Parathyroid adenoma (tissue), 2 donors: ENCODE measurements around the gene RGS5.
"Not testable (repeated sequence)": the region's sequence is repeated elsewhere in the genome, so short reads cannot be mapped to it uniquely, and the experiment has no call there.

Source experiments
- H2AFZ ChIP-seq: fragments of 300-600 bp; sonication (generic); one replicate; pipeline ENCODE4 v1.7.0; 2017; ENCODE audit warnings: antibody characterized with exemption, mild to moderate bottlenecking
- H3K27ac ChIP-seq: fragments of 300-600 bp; sonication (generic); one replicate; pipeline ENCODE4 v1.7.0; 2017
- H3K27me3 ChIP-seq: fragments of 300-600 bp; sonication (generic); one replicate; pipeline ENCODE4 v1.7.0; 2017; ENCODE audit warnings: low read length; ENCODE audit not compliant: control insufficient read depth, insufficient read depth
- H3K36me3 ChIP-seq: fragments of 300-600 bp; sonication (generic); one replicate; pipeline ENCODE4 v1.7.0; 2017; ENCODE audit warnings: low read length; ENCODE audit not compliant: control insufficient read depth, insufficient read depth
- H3K4me1 ChIP-seq: fragments of 300-600 bp; sonication (generic); one replicate; pipeline ENCODE4 v1.7.0; 2017; ENCODE audit warnings: control low read depth
- H3K4me2 ChIP-seq: fragments of 300-600 bp; sonication (generic); one replicate; pipeline ENCODE4 v1.7.0; 2017; ENCODE audit warnings: low read length
- H3K4me3 ChIP-seq: fragments of 300-600 bp; sonication (generic); one replicate; pipeline ENCODE4 v1.7.0; 2017; ENCODE audit warnings: low read depth, low read length
- H3K79me2 ChIP-seq: fragments of 300-600 bp; sonication (generic); one replicate; pipeline ENCODE4 v1.7.0; 2017; ENCODE audit warnings: control low read depth
- H3K9ac ChIP-seq: fragments of 300-600 bp; sonication (generic); one replicate; pipeline ENCODE4 v1.7.0; 2017; ENCODE audit warnings: mild to moderate bottlenecking
- H3K9me3 ChIP-seq: fragments of 300-600 bp; sonication (generic); one replicate; pipeline ENCODE4 v1.7.0; 2017; ENCODE audit warnings: low read length; ENCODE audit not compliant: control insufficient read depth
- CTCF ChIP-seq: fragments of 300-600 bp; sonication (generic); IDR thresholded peaks from one replicate; pipeline ENCODE4 v1.7.0; 2017; ENCODE audit warnings: antibody characterized with exemption, mild to moderate bottlenecking
- donor health status: primary hyperparathyroidism.

The RGS5 gene

DNA sequence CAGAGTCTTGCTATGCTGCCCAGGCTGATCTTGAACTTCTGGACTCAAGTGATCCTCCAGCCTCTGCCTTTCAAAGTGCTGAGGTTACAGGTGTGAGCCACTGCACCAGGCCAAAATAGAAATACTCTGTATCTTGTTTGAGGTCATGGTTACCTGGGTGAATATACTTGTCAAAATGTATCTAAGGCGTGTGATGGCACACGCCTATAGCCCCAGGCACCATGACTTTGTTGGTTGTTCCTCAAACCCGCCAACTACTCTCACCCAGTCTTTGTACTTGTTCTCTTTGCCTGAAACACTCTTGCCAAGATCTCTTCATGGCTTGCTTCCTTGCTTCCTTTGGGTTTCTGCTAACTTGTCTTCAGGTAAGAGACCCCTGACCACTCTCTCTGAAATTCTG is 38.0 kb upstream of the RGS5 start:
- H3K36me3 ChIP-seq: no peaks in the 10 kb centered on the region
- H3K27me3 ChIP-seq: no peaks in the 10 kb centered on the region
- no peak for TF ChIP-seq CTCF
- H2AFZ ChIP-seq: no peak overlapping the region
- H3K27ac ChIP-seq: no peak overlapping the region
- H3K4me1 ChIP-seq: no peaks in the 10 kb centered on the region
- no peaks in the 10 kb centered on the region for H3K79me2 ChIP-seq
- no peaks in the 10 kb centered on the region for H3K9me3 ChIP-seq
- no peak overlapping the region for H3K4me3 ChIP-seq
- H3K4me2 ChIP-seq: no peak overlapping the region
- H3K9ac ChIP-seq: no peak overlapping the region

DNA sequence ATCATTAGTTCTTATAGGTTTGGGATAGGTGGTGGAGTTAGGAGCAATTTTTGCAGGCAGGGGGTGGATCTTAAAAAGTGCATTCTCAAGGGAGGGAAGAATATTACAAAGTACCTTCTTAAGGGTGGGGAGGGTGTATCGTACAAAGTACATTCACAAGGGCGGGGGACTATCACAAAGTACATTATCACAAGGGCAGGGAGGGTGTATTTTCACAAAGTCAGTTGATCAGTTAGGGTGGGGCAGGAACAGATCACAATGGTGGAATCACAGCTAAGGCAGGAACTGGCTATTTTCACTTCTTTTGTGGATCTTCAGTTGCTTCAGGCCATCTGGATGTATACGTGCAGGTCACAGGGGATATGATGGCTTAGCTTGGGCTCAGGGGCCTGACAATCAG is 30.9 kb upstream of the RGS5 start:
- not testable (repeated sequence) for H3K9ac ChIP-seq, H3K36me3 ChIP-seq, H3K79me2 ChIP-seq, H3K27me3 ChIP-seq, H3K4me1 ChIP-seq, H3K27ac ChIP-seq, H3K9me3 ChIP-seq, H3K4me3 ChIP-seq, H3K4me2 ChIP-seq, H2AFZ ChIP-seq

GRCh38 chr1:163231385-163231784 is 28.7 kb upstream of the RGS5 start:
- Histone ChIP-seq H3K9me3 (no peaks in the 10 kb centered on the region), H3K27ac (no peak overlapping the region), H3K4me1 (no peaks in the 10 kb centered on the region)

DNA sequence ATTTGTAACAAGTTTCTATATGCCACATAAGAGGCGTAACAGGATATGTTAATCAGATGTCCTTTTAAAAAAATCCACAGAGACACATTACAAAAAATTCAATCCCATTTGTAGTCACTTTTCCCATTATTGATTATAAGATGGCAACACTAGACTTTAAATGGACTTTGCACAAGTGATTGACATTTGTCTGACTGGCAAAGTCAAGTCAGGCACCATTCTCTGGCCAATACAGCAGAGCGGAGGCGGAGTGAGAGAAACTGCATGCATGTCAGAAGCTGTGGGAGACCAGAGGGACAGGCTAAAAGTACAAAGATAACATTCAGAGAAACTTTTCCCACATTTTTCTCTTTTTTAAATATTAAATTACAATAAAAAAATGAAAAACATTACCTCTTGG is 28.1 kb upstream of the RGS5 start:
- no peaks in the 10 kb centered on the region for H3K4me1 ChIP-seq
- H3K27ac ChIP-seq: no peak overlapping the region
- TF ChIP-seq CTCF: no peak

More at GRCh38 chr1:163231385-163231784, 28.7 kb upstream of the RGS5 start:
- Histone ChIP-seq H3K79me2 (no peaks in the 10 kb centered on the region), H2AFZ (no peak overlapping the region), H3K36me3 (no peaks in the 10 kb centered on the region), H3K4me2 (no peak overlapping the region), H3K4me3 (no peak overlapping the region), H3K9ac (no peak overlapping the region), H3K27me3 (no peaks in the 10 kb centered on the region)
- no peak for TF ChIP-seq CTCF

DNA sequence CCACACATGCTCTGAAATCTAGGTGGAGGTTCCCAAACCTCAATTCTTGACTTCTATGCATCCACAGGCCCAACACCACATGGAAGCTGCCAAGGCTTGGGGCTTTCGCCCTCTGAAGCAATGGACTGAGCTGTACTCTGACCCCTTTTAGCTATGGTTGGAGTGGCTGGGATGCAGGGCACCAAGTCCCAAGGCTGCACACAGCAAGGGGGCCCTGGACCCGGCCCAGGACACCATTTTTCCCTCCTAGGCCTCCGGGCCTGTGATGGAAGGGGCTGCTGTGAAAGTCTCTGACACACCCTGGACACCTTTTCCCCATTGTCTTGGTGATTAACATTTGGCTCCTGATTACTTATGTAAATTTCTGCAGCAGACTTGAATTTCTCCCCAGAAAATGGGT is 25.6 kb upstream of the RGS5 start:
- not testable (repeated sequence) for H3K9ac ChIP-seq, H3K79me2 ChIP-seq, H3K4me1 ChIP-seq, H3K36me3 ChIP-seq, H2AFZ ChIP-seq, H3K27me3 ChIP-seq, H3K4me3 ChIP-seq, H3K9me3 ChIP-seq, H3K27ac ChIP-seq, H3K4me2 ChIP-seq

More for the DNA sequence above, 28.1 kb upstream of the RGS5 start:
- Histone ChIP-seq H3K4me3 (no peak overlapping the region), H3K27me3 (no peaks in the 10 kb centered on the region), H3K9ac (no peak overlapping the region), H3K79me2 (no peaks in the 10 kb centered on the region), H3K9me3 (no peaks in the 10 kb centered on the region), H2AFZ (no peak overlapping the region), H3K36me3 (no peaks in the 10 kb centered on the region), H3K4me2 (no peak overlapping the region)

GRCh38 chr1:163227126-163227525 is 24.4 kb upstream of the RGS5 start:
- Histone ChIP-seq H3K36me3 (no peaks in the 10 kb centered on the region), H3K9me3 (no peaks in the 10 kb centered on the region), H3K79me2 (no peaks in the 10 kb centered on the region), H3K4me3 (no peak overlapping the region), H3K4me2 (no peak overlapping the region), H3K27ac (no peak overlapping the region), H3K4me1 (no peaks in the 10 kb centered on the region), H3K9ac (no peak overlapping the region), H2AFZ (no peak overlapping the region), H3K27me3 (no peaks in the 10 kb centered on the region)
- no peak for TF ChIP-seq CTCF
